Measurements from ENCODE around the gene PNPLA2. TPM values are rescaled to one million over a fixed set of nuclear protein-coding genes. Genes with fewer than 3 reads are reported as not detected.

PNPLA2 gene
- total RNA-seq, 4 donors from 2014 or later = 71.8 to 254 (median 163) TPM

DNA sequence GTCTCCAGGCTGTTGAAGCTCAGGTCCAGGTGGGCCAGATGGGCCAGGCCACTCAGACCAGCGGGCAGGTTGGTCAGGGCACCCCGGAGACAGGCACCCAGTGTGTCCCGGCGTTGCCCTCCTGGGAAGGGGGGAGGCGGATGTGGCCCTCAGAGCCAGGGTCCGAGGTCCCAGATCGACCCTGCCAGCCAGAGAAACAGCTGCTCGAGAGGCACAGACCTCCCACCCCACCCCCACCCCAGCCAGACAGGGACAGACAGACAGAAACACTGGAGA is 15.3 kb upstream of the PNPLA2 start:
- TF ChIP-seq, protein P1, sequence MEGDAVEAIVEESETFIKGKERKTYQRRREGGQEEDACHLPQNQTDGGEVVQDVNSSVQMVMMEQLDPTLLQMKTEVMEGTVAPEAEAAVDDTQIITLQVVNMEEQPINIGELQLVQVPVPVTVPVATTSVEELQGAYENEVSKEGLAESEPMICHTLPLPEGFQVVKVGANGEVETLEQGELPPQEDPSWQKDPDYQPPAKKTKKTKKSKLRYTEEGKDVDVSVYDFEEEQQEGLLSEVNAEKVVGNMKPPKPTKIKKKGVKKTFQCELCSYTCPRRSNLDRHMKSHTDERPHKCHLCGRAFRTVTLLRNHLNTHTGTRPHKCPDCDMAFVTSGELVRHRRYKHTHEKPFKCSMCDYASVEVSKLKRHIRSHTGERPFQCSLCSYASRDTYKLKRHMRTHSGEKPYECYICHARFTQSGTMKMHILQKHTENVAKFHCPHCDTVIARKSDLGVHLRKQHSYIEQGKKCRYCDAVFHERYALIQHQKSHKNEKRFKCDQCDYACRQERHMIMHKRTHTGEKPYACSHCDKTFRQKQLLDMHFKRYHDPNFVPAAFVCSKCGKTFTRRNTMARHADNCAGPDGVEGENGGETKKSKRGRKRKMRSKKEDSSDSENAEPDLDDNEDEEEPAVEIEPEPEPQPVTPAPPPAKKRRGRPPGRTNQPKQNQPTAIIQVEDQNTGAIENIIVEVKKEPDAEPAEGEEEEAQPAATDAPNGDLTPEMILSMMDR (IDR thresholded peaks at IDR 0.05) = no peak
- no peak for TF ChIP-seq POLR2A (IDR thresholded peaks at IDR 0.05)

DNA sequence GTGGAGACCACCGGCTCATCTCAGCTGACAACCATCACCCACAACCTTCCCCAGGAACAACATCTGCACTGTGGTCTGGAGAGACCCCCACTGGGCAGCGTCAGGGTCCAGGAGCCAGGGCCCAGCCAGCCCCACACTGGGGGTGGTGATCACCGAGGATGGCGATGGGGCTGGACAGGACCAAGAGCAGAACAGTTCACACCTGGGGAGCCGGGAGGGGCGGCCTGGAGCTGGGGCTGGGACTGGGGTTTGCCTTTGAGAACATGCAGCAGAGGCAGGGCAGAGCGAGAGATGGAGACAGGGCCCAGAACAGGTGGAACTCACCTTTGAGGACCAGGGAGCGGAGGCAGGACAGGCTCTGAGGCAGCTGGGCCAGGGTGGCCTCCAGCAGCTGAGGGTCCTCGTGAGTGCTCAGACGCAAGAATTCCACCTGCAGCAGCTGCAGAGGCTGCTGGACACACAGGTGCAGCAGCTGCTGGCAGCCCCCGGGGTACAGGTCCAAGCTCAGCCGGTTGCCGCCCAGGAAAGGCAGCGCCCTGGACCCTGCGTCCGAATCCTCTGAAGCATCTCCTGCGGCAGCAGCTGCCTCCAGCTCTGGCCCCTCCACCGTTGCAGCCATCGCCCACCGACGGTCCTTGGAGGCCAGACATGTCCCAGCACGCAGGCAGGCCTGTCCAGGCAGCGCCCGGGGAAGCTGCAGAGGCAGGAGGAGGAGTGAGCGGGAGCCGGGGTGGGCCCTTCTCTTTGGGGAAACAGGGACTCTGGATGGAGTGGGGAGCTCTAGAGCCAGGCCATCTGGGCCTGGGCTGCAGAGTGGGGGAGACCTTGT is 14.7 kb upstream of the PNPLA2 start:
- no peaks in the 10 kb centered on the region for H3K27me3 ChIP-seq
- H3K27ac ChIP-seq = peak overlapping the region in 3 of 4 donors; percentile 83 to 93 (median 93)
- TF ChIP-seq POLR2A (IDR thresholded peaks at IDR 0.05) = no peak
- TF ChIP-seq, protein P1 (IDR thresholded peaks at IDR 0.05) = no peak
- peaks cover 0 to 42% (median 0%) of the 10 kb centered on the region in 3 donors for H3K36me3 ChIP-seq
- peaks cover 14 to 43% (median 18%) of the 10 kb centered on the region in 4 donors for H3K4me1 ChIP-seq
- no peak for DNase-seq
- peak overlapping the region in 3 of 4 donors; percentile 76 to 87 (median 82) for H3K4me3 ChIP-seq
- H3K9me3 ChIP-seq = no peaks in the 10 kb centered on the region

More for the DNA sequence above, 15.3 kb upstream of the PNPLA2 start:
- Histone ChIP-seq H3K27me3 (no peaks in the 10 kb centered on the region), H3K4me1 (peaks cover 11 to 41% (median 14%) of the 10 kb centered on the region in 4 donors), H3K36me3 (peaks cover 0 to 43% (median 0%) of the 10 kb centered on the region in 3 donors), H3K9me3 (no peaks in the 10 kb centered on the region), H3K27ac (no peak overlapping the region), H3K4me3 (no peak overlapping the region)
- DNase-seq = no peak

DNA sequence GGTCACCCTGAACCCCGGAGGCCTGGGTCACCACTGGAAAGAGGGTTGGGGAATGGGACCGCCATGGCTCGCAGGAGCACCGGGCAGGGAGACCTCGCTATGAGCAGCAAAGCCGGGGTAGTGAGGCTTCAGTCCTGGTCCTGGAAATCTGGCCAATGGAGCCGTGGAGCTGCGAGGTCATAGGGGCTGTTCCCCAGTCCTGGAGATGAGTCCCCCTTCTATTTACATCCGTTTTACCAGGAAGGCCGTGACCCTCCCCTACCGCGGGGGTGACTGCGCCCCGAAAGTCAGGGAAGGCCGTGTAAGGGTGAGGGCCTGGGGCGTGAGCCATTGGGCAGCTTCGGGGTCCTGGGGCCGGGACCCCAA is 14.1 kb upstream of the PNPLA2 start:
- Histone ChIP-seq H3K4me3 (peak overlapping the region; percentile 47 to 87 (median 79)), H3K36me3 (peaks cover 0 to 36% (median 0%) of the 10 kb centered on the region in 3 donors), H3K27ac (peak overlapping the region; percentile 75 to 93 (median 88)), H3K4me1 (peaks cover 14 to 43% (median 18%) of the 10 kb centered on the region in 4 donors), H3K9me3 (no peaks in the 10 kb centered on the region), H3K27me3 (no peaks in the 10 kb centered on the region)
- no peak for DNase-seq
- no peak for TF ChIP-seq POLR2A (IDR thresholded peaks at IDR 0.05)
- TF ChIP-seq, protein P1 (IDR thresholded peaks at IDR 0.05) = peak in 1 of 6 experiments; percentile 1

DNA sequence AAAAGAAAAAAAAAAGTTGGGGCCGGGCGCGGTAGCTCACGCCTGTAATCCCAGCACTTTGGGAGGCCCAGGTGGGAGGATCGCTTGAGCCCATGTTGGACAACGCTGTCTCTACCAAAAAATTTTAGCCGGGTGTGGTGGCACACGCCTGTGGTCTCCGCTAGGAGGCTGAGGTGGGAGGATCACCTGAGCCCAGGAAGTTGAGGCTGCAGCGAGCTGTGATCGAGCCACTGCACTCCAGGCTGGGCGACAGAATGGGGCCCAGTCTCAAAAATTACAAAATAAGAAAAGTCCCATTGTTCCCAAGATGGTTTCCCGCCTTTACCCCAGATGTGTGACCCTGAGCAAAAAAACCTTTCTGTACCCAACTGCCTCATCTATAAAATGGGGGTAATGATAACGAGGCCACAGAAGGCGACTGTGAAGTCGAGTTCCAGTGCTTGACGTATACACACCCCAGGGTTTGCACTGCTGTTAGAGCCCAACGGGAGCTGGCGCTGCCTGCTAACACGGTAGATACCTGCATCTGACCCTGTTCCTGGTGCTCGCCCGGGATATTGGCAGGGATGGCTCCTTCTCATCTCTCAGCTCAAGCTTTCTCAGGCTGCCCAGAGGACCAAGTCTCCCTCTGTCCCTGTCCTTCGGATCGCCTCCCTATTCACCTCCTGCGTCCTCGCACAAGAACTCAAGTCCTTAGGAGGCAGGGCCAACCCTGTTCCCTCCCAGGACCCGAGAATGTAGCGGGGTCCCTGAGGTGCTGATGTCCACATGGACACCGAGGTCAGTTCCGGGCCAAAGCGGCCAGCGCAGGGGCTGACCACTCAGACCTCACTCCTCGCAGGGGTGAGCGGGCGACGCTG is 10.1 kb upstream of the PNPLA2 start:
- DNase-seq = no peak
- Histone ChIP-seq H3K9me3 (no peaks in the 10 kb centered on the region), H3K4me1 (peaks cover 19 to 48% (median 25%) of the 10 kb centered on the region in 4 donors), H3K27ac (peak overlapping the region; percentile 96 to 99 (median 98)), H3K4me3 (peak overlapping the region; percentile 71 to 97 (median 92)), H3K27me3 (no peaks in the 10 kb centered on the region), H3K36me3 (peaks cover 0 to 25% (median 0%) of the 10 kb centered on the region in 3 donors)
- TF ChIP-seq, protein P1 (IDR thresholded peaks at IDR 0.05) = peak in 2 of 6 experiments; percentile 12 to 18
- TF ChIP-seq POLR2A (IDR thresholded peaks at IDR 0.05) = no peak

DNA sequence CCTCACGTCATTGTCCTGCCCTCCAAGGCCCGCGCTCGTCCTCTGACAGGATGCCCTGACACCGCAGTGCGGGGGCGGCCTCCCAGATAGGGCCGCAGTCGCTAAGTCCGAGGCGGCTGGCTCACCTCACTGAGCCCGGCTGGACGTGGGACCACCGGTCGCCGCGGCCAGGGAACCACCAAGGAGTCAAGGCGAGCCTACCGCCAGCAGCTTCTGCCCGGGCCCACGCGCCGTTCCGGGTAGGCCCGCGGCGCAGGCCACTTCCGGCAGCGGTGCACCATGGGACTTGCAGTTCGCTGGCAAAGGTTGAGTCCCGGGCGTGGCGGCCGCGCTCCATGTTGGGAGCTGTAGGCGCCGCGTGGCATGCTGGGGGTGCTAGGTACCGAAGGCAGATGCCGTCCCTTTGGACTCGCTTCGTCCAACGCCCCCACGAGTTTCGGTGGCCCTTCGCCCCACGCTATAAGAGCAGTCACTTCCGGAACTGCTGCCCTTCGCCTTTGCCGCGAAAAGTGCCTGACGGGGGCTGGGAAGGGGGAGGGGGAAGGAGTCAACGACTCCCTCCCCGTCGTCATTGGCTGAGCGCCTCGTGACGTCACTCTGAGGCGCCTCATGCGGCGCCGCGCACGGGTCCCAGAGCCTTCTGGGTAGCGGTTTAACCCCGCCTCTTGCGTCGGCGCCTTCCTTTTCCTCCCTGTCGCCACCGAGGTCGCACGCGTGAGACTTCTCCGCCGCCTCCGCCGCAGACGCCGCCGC is 9.3 kb upstream of the PNPLA2 start, which contains the start of gene RPLP2:
TSS of gene RPLP2 (plus strand) at position 681 of the 753 bp plus-strand sequence. CDS start 268 bp downstream, outside the sequence.
- Histone ChIP-seq H3K36me3 (peaks cover 0 to 26% (median 0%) of the 10 kb centered on the region in 3 donors), H3K4me1 (peaks cover 13 to 40% (median 18%) of the 10 kb centered on the region in 4 donors), H3K4me3 (peak within 1 kb of the TSS; percentile 71 to 97 (median 92)), H3K9me3 (no peaks in the 10 kb centered on the region), H3K27ac (peak within 1 kb of the TSS; percentile 96 to 99 (median 98)), H3K27me3 (no peaks in the 10 kb centered on the region)
- peak; percentile 97 to 99 (median 99) for DNase-seq
- TF ChIP-seq, protein P1 (IDR thresholded peaks at IDR 0.05) = no peak
- peak; percentile 87 to 89 for TF ChIP-seq POLR2A (IDR thresholded peaks at IDR 0.05)

Data from Peyer's patch (tissue), 4 donors.